HG03066 (cell line): ENCODE data around the gene GPS1.

Experiments
- ATAC-seq: cut with Tn5 transposase; IDR thresholded peaks from one replicate; pipeline ENCODE4 v1.9.1; 2021; ENCODE audit warnings: low read depth; ENCODE audit not compliant: unreplicated experiment

GPS1 gene

GRCh38 chr17:82086941-82087906, 35.5 kb downstream of the GPS1 start:
- no peak for ATAC-seq

- ATAC-seq, result no peak
These were observed 36.5 kb downstream of the GPS1 start for GRCh38 chr17:82087961-82088837.

DNA sequence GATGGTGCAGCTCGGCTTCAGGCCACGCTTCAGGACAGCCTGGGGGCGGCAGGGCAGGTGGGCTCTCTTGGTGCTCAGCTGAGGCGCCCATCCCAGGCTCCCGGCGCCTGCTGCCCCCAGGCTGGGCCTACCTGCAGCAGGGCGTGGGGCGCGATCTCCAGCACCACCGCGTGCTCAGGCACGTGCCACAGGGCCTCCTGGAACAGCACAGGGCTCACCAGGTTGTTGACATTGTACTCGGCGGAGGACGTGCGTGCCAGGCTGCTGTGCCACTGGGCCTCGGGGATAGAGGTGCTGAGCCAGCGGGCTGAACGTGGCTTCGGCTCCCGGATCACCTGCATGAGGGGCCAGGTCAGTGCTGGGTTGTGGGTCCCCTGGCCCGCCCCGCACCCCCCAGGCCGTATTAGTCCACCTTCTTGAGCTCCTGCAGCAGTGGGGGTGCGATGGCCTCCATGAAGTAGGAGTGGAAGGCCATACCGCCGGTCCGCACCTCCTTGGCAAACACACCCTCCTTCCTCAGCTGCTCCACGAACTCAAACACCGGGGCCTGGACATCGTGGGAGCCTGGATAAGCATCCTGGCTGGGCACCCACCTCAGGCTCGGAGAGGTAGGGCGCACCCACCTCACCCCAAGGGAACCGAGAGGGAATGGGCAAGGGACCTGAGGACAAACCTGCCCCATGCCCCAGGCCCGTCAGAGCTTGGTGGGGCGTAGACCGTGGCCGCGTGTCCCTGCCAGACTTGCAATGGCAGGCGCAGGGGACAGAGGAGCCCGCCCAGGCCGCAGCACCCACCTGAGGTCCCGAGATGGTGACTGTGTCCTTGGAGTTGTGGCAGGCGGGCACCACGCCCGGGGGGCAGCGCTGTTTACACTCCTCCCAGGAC, 37.4 kb downstream of the GPS1 start:
- ATAC-seq, result no peak

- ATAC-seq, result no peak
These were observed 38.2 kb downstream of the GPS1 start for GRCh38 chr17:82089723-82090548.

DNA sequence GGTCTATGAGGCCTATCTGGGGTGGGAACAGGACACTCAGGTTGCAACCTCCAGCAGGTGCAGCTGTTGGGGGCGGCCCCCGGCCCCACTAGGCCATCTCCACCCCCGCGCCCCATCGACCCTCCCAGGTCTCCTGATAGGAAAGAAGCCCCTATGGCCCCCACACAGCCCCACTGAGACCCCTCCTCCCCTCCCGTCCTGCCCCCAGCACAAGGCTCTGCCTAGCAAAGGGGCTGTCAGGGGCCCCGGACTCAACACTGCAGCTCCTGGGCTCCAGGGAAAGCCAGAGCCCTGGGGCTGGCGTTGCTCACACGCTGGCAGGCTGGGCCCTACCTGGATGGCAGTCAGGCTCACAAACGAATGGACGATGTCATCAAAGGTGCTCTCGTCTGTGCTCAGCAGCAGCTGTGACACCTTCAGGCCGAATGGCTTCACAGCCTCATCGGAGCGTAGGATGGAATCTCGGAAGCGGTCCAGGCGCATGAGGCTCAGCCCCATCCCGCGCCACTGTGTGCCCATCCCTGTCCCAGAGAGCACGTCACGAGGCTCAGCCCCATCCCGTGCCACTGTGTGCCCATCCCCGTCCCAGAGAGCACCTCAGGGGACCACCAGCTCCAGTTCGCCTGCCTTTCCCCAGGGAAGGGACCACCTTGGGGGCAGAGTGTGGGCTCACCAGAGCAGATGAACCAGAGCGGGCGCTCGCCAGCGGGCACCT, 39.0 kb downstream of the GPS1 start:
- ATAC-seq, result no peak

- no peak for ATAC-seq
These were observed 39.8 kb downstream of the GPS1 start for GRCh38 chr17:82091264-82092066.

DNA sequence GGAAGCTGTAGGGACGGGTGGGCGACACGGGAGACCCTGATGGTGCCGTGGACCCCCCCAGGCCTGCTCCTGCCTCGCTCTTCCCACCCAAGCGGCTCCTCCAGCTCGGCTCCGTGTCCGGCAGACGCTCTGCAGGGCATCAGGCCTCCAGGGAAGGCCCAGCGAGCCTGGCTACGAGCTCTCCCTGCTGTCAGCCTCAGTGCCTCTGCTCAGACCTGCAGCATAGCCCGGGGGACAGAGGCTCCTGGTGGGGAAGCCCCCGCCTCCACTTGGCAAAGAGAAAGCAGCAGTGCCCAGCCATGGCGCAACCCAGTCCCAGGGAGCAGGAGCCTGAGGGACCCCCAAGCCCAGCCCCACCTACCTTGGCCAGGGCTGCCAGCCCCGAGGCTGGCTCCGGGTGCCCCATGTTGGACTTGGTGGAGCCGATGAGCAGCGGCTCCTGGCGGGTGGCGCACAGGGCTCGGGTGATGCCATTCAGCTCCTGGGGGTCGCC, 40.4 kb downstream of the GPS1 start:
- ATAC-seq, result no peak

- no peak for ATAC-seq
These were observed 40.9 kb downstream of the GPS1 start for GRCh38 chr17:82092628-82092994.

GRCh38 chr17:82092995-82093751, 41.5 kb downstream of the GPS1 start:
- ATAC-seq, result no peak

GRCh38 chr17:82094931-82095776, 43.5 kb downstream of the GPS1 start:
- ATAC-seq, result no peak

GRCh38 chr17:82095777-82096708, 44.3 kb downstream of the GPS1 start:
- ATAC-seq, result no peak

DNA sequence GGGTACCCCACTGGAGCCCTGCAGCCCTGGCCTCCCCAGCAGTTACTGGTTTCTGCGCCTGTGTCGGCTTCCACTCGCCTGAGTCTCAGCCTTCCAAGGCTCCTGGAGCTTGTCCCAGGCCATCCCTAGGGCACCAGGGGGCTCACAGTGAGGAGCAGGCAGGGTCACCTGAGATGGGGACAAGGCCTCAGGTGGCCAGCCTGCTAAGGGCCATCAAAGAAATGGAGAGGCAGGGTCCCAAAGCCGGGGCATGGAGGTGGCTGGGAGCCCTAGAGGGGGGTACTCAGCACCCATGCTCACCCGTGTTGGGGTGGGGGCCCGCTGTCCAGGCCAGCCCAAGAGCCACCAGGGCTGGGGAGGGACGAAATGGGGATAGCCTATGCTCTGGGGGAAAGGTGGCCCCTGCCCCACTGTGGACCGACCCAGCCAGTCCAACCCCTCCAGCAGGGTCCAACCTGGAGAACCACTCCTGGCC, 45.0 kb downstream of the GPS1 start:
- ATAC-seq, result no peak

DNA sequence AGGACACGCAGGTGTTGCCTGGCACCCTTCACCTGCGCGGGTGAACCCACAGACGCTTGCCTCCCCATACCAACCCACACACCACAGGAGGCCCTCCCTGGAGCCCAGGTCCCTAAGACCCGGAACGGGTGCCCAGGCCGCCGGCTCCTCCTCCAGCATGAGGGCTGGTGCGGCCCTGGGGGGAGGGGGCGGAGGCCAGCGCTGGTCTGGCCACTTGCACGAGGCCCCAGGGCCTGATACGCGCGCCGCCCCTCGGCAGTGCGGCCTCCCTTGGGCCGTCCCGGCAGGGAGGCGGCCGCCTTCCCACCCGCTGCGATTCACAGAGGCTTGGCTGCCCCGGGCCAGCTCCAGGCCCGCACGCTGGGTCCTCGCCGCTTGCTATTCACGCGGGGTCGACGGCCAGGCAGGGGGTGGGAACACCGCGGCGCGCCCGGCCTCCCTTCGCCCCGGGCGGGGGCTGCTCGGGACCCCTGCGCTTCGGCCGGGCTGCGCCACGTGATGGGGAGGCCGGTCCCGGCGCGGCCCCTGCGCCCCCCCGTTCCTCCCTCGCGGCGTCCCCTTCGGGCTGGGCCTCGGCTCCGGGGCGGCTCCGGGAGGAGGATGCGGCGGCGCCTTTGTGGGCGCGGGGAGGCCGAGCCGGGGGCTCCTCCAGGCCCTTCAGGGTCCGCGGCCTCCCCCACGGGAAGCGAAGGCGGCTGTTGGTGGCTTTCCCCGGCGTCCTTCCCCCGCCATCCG, 45.7 kb downstream of the GPS1 start:
- ATAC-seq, result no peak

DNA sequence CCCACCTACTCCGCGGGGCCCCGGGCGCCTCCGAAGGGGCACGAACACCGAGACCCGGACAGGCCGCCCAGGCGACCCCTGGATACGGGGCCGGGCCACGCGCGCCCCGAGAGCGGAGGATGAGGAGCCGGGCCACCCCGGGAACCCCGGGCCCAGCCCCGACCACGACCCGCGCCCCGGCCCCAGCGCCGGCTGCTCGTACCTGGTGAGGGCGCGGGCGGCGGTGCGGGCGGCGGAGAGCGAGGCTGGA, 46.1 kb downstream of the GPS1 start:
- ATAC-seq, result no peak
